IPS-15b (cell line): ENCODE data around the gene CELA2A.
"Not testable (repeated sequence)": the region's sequence is repeated elsewhere in the genome, so short reads cannot be mapped to it uniquely, and the experiment has no call there.

Experiments used
- H3K27me3 ChIP-seq: one replicate; pipeline ENCODE4 v1.6.1; 2013; ENCODE audit warnings: low read length; ENCODE audit not compliant: control insufficient read depth, insufficient read depth
- H3K36me3 ChIP-seq: one replicate; pipeline ENCODE4 v1.6.1; 2013; ENCODE audit warnings: low read length; ENCODE audit not compliant: control insufficient read depth, insufficient read depth
- H3K4me1 ChIP-seq: one replicate; pipeline ENCODE4 v1.6.1; 2013; ENCODE audit warnings: mild to moderate bottlenecking, low read length; ENCODE audit not compliant: control insufficient read depth, insufficient read depth
- H3K4me3 ChIP-seq: one replicate; pipeline ENCODE4 v1.5.1; 2013; ENCODE audit warnings: low read depth, low read length
- H3K9ac ChIP-seq: one replicate; pipeline ENCODE4 v1.6.1; 2013; ENCODE audit warnings: low read depth, mild to moderate bottlenecking, low read length
- H3K9me3 ChIP-seq: one replicate; pipeline ENCODE4 v1.6.1; 2013; ENCODE audit warnings: mild to moderate bottlenecking, low read length; ENCODE audit not compliant: control insufficient read depth, insufficient read depth

Gene CELA2A

DNA sequence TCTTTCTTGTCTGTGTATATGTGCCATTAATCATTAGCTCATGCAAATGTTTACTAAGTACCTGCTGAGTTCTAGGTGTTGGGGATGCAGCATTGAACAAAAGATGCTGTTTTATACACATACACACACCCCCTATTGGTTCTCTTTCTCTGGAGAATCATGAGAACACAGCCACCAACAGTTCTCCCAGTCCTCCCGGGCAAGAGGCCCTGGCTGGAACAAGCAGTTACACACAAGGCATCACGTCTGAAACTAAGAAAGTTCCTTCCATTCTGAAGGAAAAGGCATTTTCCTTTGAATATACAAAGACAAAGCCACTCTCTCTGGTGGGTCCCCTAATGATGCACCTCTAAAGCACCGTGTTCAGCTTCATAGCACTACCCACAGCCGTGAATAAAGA is 56.7 kb downstream of the CELA2A start:
- Histone ChIP-seq H3K27me3 (no peaks in the 10 kb centered on the region), H3K9me3 (no peaks in the 10 kb centered on the region), H3K4me1 (peaks cover 9% of the 10 kb centered on the region), H3K36me3 (peaks cover 4% of the 10 kb centered on the region), H3K4me3 (no peak overlapping the region), H3K9ac (no peak overlapping the region)

DNA sequence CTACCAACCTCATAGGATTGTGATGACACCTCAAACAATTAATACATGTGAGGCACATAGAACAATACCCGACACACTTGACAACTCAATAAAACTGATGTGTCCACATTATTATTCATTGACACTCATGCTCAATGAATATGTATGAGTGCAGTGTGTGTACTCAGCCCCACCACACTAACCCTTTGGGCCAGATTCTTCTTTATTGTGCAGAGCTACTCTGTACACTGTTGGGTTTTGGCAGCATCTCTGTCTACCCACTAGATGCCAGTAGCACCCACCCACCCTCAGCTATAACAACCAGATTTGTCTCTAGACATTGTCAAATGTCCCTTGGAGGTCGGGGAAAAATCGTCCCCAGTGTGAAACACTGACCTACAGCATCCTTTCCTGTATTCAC is 57.4 kb downstream of the CELA2A start:
- Histone ChIP-seq H3K36me3 (peaks cover 4% of the 10 kb centered on the region), H3K4me1 (peaks cover 9% of the 10 kb centered on the region), H3K4me3 (no peak overlapping the region), H3K27me3 (no peaks in the 10 kb centered on the region), H3K9ac (no peak overlapping the region), H3K9me3 (no peaks in the 10 kb centered on the region)

DNA sequence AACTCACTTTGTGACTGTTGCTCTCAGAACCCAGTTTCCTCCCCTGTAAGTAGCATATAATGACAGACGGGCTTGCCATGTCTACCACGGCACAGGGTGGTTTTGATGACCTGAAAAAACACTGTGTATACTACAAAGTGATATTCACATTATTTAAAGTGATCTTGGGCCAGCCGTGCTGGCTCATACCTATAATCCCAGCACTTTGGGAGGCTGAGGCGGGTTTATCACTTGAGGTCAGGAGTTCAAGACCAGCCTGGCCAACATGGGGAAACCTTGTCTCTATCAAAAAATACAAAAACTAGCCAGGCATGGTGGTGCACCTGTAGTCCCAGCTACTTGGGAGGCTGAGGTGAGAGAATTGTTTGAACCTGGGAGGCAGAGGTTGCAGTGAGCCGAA is 58.0 kb downstream of the CELA2A start:
- not testable (repeated sequence) for H3K36me3 ChIP-seq

DNA sequence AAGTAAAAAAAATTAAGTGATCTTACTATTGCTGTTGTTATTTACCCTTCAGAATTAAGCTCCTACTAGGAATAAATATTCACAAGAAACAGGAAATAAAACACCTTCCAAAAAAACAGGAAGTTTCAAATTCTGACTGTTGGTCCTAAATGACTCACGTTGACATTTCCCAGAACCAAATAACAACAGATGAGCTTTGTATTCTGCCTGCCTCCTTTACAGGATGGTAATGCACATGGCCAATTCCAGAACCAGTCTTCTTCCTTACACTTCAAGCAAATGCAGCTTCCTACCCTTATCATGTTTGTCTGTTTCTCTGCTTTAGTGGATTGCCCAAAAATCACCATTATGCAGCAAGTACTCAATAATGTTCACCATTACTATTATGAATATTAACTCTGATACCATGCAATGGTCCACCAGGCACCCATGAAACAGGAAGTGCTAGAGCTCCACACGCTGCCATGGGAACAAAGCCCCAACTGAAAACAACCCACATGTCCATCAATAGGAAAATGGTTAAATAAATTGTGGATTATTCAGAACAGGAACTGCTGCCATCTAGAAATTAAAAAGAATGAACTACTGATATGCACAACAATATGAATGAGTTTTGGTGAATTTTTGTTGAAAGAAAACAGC is 58.6 kb downstream of the CELA2A start:
- Histone ChIP-seq H3K4me3 (no peak overlapping the region), H3K9me3 (no peaks in the 10 kb centered on the region), H3K27me3 (no peaks in the 10 kb centered on the region), H3K36me3 (peaks cover 4% of the 10 kb centered on the region), H3K9ac (no peak overlapping the region), H3K4me1 (peaks cover 2% of the 10 kb centered on the region)

More for the DNA sequence above, 58.0 kb downstream of the CELA2A start:
- H3K27me3 ChIP-seq, H3K4me1 ChIP-seq, H3K4me3 ChIP-seq, H3K9me3 ChIP-seq, H3K9ac ChIP-seq: not testable (repeated sequence)

DNA sequence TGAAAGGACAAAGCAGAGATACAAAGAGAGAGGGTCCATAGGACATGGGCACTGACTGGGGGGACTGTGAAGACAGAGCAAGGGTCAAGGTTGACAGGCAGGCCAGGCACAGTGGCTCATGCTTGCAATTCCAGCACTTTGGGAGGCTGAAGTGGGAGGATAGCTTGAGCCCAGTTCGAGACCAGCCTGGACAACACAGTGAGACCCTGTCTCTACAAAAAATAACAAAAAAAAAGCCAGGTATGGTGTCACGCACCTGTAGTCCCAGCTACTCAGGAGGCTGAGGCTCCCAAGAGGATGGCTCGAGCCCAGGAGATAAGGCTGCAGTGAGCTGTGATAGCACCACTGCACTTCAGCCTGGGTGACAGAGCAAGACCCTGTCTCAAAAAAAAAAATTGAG is 63.1 kb downstream of the CELA2A start:
- no peak overlapping the region for H3K9ac ChIP-seq
- H3K36me3 ChIP-seq, result peaks cover 4% of the 10 kb centered on the region
- no peak overlapping the region for H3K4me3 ChIP-seq
- no peaks in the 10 kb centered on the region for H3K4me1 ChIP-seq
- no peaks in the 10 kb centered on the region for H3K9me3 ChIP-seq
- H3K27me3 ChIP-seq, result no peaks in the 10 kb centered on the region

DNA sequence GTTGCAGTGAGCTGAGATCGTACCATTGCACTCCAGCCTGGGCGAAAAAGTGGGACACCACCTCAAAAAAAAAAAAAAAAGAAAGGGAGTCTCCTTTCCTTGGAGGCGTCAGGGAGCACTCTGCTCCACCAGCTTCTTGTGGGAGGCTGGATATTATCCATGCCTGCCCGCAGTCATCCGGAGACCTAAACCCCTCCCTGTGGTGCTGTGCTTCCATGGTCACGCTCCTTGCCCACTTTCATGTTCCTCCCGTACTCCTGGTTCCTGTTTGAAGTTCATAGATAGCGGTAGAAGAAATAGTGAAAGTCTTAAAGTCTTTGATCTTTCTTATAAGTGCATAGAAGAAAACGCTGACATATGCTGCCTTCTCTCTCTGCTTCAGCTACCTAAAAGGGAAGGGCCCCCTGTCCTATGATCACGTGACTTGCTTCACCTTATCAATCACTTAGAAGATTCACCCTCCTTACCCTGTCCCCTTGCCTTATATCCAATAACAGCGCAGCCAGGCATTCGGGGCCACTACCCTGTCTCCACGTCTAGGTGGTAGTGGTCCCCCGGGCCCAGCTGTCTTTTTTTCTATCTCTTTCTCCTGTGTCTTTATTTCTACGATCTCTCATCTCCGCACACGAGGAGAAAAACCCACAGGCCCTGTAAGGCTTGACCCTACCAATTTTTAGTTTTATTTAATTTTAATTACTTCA is 64.8 kb downstream of the CELA2A start:
- not testable (repeated sequence) for H3K9ac ChIP-seq, H3K27me3 ChIP-seq, H3K4me3 ChIP-seq, H3K9me3 ChIP-seq, H3K36me3 ChIP-seq, H3K4me1 ChIP-seq
